Measurements from ENCODE around the gene HP1BP3. TPM values are rescaled to one million over a fixed set of nuclear protein-coding genes. Genes with fewer than 3 reads are reported as not detected.

The HP1BP3 gene
- total RNA-seq, 3 donors from 2014 or later (not counting 1 experiment from before 2014, with no cell fraction given) = 243 to 296 (median 274) TPM

DNA sequence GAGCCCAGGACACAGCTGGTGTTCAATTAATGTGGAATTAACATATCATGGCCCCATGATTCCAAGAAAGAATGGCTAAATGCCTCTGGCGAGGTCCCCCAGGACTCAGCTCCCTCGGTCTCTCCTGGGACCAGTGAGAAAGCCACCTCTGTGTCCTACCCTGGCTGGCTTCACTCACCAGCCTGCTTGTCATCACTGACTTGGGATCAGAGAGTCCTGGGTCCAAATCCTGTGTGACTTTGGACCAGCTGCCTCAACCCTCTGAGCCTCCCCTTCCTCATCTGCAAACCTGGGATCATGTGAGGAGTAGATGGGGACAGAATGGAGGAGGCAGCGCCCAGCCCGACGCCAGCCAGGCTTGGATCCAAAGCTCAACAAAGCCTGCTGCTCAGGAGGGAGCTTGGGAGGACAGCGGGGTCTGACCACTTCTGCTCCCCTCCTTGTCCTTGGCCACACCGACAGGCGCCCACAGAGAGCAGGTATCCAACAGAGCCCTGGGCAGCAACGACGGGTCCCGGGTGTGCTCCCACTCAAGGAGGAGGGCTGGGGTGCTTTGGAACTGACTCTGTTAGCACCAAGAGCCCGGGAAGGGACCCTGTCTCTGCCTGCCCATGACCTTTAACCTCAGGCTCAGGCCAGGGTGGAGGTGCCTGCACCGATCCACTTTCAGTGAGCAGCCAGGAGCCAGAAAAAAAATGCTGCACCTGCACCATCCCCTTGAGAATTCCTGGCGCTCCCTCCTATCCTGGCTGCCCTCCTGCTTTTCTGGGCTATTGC is 57.8 kb downstream of the HP1BP3 start:
- H3K9me3 ChIP-seq (ENCODE audit: control insufficient read depth, insufficient read depth, low read length) = no peaks in the 10 kb centered on the region
- no peak for DNase-seq
- TF ChIP-seq, protein P1, sequence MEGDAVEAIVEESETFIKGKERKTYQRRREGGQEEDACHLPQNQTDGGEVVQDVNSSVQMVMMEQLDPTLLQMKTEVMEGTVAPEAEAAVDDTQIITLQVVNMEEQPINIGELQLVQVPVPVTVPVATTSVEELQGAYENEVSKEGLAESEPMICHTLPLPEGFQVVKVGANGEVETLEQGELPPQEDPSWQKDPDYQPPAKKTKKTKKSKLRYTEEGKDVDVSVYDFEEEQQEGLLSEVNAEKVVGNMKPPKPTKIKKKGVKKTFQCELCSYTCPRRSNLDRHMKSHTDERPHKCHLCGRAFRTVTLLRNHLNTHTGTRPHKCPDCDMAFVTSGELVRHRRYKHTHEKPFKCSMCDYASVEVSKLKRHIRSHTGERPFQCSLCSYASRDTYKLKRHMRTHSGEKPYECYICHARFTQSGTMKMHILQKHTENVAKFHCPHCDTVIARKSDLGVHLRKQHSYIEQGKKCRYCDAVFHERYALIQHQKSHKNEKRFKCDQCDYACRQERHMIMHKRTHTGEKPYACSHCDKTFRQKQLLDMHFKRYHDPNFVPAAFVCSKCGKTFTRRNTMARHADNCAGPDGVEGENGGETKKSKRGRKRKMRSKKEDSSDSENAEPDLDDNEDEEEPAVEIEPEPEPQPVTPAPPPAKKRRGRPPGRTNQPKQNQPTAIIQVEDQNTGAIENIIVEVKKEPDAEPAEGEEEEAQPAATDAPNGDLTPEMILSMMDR (IDR thresholded peaks at IDR 0.05) = no peak
- Mint-ChIP-seq H3K9me3 (no peaks in the 10 kb centered on the region), H3K36me3 (no peaks in the 10 kb centered on the region), H3K27ac (peak overlapping the region in 1 of 2 donors; percentile 73), H3K4me3 (no peak overlapping the region), H3K4me1 (peaks cover 11 to 31% of the 10 kb centered on the region in 2 donors), H3K27me3 (ENCODE audit: low read depth in 2 of 2) (peaks cover 25 to 32% of the 10 kb centered on the region in 2 donors)
- H3K4me3 ChIP-seq (ENCODE audit: low read length) = no peak overlapping the region
- intact Hi-C loops (cut with micrococcal nuclease) = no loop called here
- no peak for ATAC-seq
- no peaks in the 10 kb centered on the region for H3K36me3 ChIP-seq (ENCODE audit: control insufficient read depth, insufficient read depth, low read length)
- peaks cover 15% of the 10 kb centered on the region for H3K27me3 ChIP-seq (ENCODE audit: control insufficient read depth, insufficient read depth, low read length)
- peaks cover 23% of the 10 kb centered on the region for H3K4me1 ChIP-seq (ENCODE audit: control insufficient read depth, insufficient read depth, low read length)
- WGBS (ENCODE audit: insufficient coverage) = 72% methylated on average over 14 of the region's 14 CpGs
- no peak overlapping the region for H3K27ac ChIP-seq (ENCODE audit: low read length)

DNA sequence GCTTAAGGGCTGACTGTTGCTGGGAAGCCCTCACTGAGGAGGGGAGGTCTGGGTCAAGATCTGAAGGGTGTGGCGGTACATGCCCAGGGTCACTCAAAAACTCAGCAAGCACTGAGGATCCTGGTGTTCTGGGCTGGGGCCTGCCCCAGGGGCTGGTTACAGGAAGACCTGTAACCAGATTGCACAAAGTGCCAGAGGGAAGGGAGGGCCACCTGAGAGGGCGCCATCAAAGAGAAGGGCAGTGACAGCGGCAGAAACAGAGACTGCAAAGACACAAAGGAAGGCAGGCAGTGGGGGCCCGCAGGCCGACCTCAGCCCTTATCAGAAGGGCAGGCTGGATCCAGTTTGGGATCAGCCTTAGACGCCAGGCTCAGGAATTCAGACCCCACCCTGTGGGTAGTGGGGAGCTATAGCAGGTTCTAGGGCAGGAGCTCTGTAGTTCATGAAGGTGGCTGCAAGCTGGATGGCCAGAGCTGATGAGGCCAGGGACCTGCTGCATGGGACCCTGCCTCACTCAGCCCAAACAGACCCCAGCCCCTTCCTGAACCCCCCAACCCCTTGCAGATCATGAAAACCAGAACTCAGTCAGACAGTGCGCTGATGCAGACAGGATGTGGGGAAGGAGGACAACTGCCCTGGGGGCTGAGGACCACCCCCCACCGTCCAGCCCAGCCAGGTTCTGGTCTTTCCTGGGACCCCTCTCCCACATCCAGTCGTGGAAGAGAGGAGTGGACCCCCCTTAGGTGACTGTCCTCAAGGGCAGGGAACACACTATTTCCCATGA is 58.5 kb downstream of the HP1BP3 start:
- H3K4me1 Mint-ChIP-seq = peaks cover 11 to 31% of the 10 kb centered on the region in 2 donors
- no peak overlapping the region for H3K27ac ChIP-seq (ENCODE audit: low read length)
- no peak for DNase-seq
- H3K9me3 Mint-ChIP-seq = no peaks in the 10 kb centered on the region
- no peak overlapping the region for H3K4me3 Mint-ChIP-seq
- no peaks in the 10 kb centered on the region for H3K9me3 ChIP-seq (ENCODE audit: control insufficient read depth, insufficient read depth, low read length)
- no peaks in the 10 kb centered on the region for H3K36me3 ChIP-seq (ENCODE audit: control insufficient read depth, insufficient read depth, low read length)
- TF ChIP-seq, protein P1 (IDR thresholded peaks at IDR 0.05) = no peak
- 79% methylated on average over 9 of the region's 9 CpGs for WGBS (ENCODE audit: insufficient coverage)
- peaks cover 22% of the 10 kb centered on the region for H3K4me1 ChIP-seq (ENCODE audit: control insufficient read depth, insufficient read depth, low read length)
- no peaks in the 10 kb centered on the region for H3K36me3 Mint-ChIP-seq
- intact Hi-C loops (cut with micrococcal nuclease) = no loop called here
- no peak for ATAC-seq
- no peak overlapping the region for H3K27ac Mint-ChIP-seq
- H3K27me3 Mint-ChIP-seq (ENCODE audit: low read depth in 2 of 2) = peaks cover 25 to 32% of the 10 kb centered on the region in 2 donors
- H3K27me3 ChIP-seq (ENCODE audit: control insufficient read depth, insufficient read depth, low read length) = peaks cover 15% of the 10 kb centered on the region
- H3K4me3 ChIP-seq (ENCODE audit: low read length) = no peak overlapping the region

DNA sequence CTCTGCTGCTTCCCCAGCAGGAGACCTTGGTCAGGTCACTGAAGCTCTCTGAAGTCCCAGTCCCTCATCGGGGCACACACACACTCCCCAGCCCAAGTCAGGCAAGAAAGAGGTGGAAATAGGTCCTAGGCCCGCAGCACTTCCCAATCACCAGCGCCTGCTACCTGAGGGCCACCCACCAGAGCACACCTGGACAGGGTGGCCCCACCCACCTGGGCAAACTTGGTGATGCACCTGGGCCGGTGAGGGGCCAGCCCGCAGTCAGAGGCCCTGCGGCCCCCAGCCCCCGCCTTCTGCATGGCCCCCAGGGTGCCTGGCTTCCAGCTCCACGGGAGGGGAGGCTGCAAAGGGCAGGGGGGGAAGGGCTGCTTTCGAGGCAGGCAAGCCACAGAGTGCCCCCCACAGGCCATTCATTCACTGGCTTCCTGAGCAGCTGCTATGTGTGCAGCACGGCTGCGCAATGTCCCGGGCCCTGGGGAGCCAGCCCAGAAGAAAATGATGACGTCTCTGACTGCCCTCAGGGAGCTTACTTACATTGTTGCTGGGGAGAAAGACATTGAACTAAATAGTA is 59.3 kb downstream of the HP1BP3 start:
- DNase-seq (no peak), ATAC-seq (no peak)
- no peaks in the 10 kb centered on the region for H3K9me3 ChIP-seq (ENCODE audit: control insufficient read depth, insufficient read depth, low read length)
- Mint-ChIP-seq H3K27me3 (ENCODE audit: low read depth in 2 of 2) (peaks cover 25 to 30% of the 10 kb centered on the region in 2 donors), H3K9me3 (no peaks in the 10 kb centered on the region), H3K36me3 (no peaks in the 10 kb centered on the region), H3K4me3 (no peak overlapping the region), H3K4me1 (peaks cover 6 to 24% of the 10 kb centered on the region in 2 donors), H3K27ac (no peak overlapping the region)
- TF ChIP-seq, protein P1 (IDR thresholded peaks at IDR 0.05) = no peak
- H3K36me3 ChIP-seq (ENCODE audit: control insufficient read depth, insufficient read depth, low read length) = no peaks in the 10 kb centered on the region
- intact Hi-C loops (cut with micrococcal nuclease) = no loop called here
- 59% methylated on average over 13 of the region's 13 CpGs for WGBS (ENCODE audit: insufficient coverage)
- H3K27ac ChIP-seq (ENCODE audit: low read length) = no peak overlapping the region
- H3K4me1 ChIP-seq (ENCODE audit: control insufficient read depth, insufficient read depth, low read length) = peaks cover 15% of the 10 kb centered on the region
- H3K27me3 ChIP-seq (ENCODE audit: control insufficient read depth, insufficient read depth, low read length) = peaks cover 15% of the 10 kb centered on the region
- no peak overlapping the region for H3K4me3 ChIP-seq (ENCODE audit: low read length)

Measured in natural killer cell (primary cell).